ENCODE measurements around the gene CCDC40. TPM values are rescaled to one million over a fixed set of nuclear protein-coding genes. Genes with fewer than 3 reads are reported as not detected.
A peak's percentile ranks its signal among the peaks of the same experiment; 100 is the strongest.

CCDC40 gene
- total and polyA plus RNA-seq, 4 donors, result 6.9 to 34.6 (median 22.2) TPM

GRCh38 chr17:80080081-80080480, 43.6 kb downstream of the CCDC40 start:
- no peaks in the 10 kb centered on the region for H3K27me3 ChIP-seq (ENCODE audit: control insufficient read depth, insufficient read depth, low read length)
- H3K36me3 ChIP-seq (ENCODE audit: control insufficient read depth, insufficient read depth, low read length), result peaks cover 21% of the 10 kb centered on the region
- H3K27ac ChIP-seq (ENCODE audit: low read depth, low read length), result no peak overlapping the region
- no peaks in the 10 kb centered on the region for H3K9me3 ChIP-seq (ENCODE audit: control insufficient read depth, insufficient read depth, low read length)
- WGBS (ENCODE audit: insufficient coverage), result 90% methylated on average over 3 of the region's 6 CpGs
- H3K4me3 ChIP-seq (ENCODE audit: low read depth, low read length), result no peak overlapping the region
- no peak for DNase-seq (ENCODE audit: low read depth in 4 of 6, low spot score in 6 of 6)
- H3K4me1 ChIP-seq (ENCODE audit: control insufficient read depth, insufficient read depth, low read length), result peaks cover 10% of the 10 kb centered on the region

GRCh38 chr17:80081596-80081995, 45.2 kb downstream of the CCDC40 start:
- H3K27ac ChIP-seq (ENCODE audit: low read depth, low read length), result no peak overlapping the region
- H3K4me3 ChIP-seq (ENCODE audit: low read depth, low read length), result no peak overlapping the region
- H3K27me3 ChIP-seq (ENCODE audit: control insufficient read depth, insufficient read depth, low read length), result no peaks in the 10 kb centered on the region
- no peak for DNase-seq (ENCODE audit: low read depth in 4 of 6, low spot score in 6 of 6)
- H3K9me3 ChIP-seq (ENCODE audit: control insufficient read depth, insufficient read depth, low read length), result no peaks in the 10 kb centered on the region
- peaks cover 10% of the 10 kb centered on the region for H3K4me1 ChIP-seq (ENCODE audit: control insufficient read depth, insufficient read depth, low read length)
- H3K36me3 ChIP-seq (ENCODE audit: control insufficient read depth, insufficient read depth, low read length), result peaks cover 34% of the 10 kb centered on the region
- WGBS (ENCODE audit: insufficient coverage), result 82% methylated on average over 12 of the region's 14 CpGs

- H3K4me1 ChIP-seq (ENCODE audit: control insufficient read depth, insufficient read depth, low read length), result peaks cover 10% of the 10 kb centered on the region
- WGBS (ENCODE audit: insufficient coverage), result 5% methylated on average over 10 of the region's 20 CpGs
- H3K27ac ChIP-seq (ENCODE audit: low read depth, low read length), result no peak overlapping the region
- no peaks in the 10 kb centered on the region for H3K27me3 ChIP-seq (ENCODE audit: control insufficient read depth, insufficient read depth, low read length)
- DNase-seq (ENCODE audit: low read depth in 4 of 6, low spot score in 6 of 6), result peak in 3 of 6 donors; percentile 49 to 91 (median 84)
- peaks cover 43% of the 10 kb centered on the region for H3K36me3 ChIP-seq (ENCODE audit: control insufficient read depth, insufficient read depth, low read length)
- H3K9me3 ChIP-seq (ENCODE audit: control insufficient read depth, insufficient read depth, low read length), result no peaks in the 10 kb centered on the region
- H3K4me3 ChIP-seq (ENCODE audit: low read depth, low read length), result no peak overlapping the region
Observed at GRCh38 chr17:80082403-80083135, 46.1 kb downstream of the CCDC40 start.

- Histone ChIP-seq H3K9me3 (ENCODE audit: control insufficient read depth, insufficient read depth, low read length) (no peaks in the 10 kb centered on the region), H3K27me3 (ENCODE audit: control insufficient read depth, insufficient read depth, low read length) (no peaks in the 10 kb centered on the region), H3K4me1 (ENCODE audit: control insufficient read depth, insufficient read depth, low read length) (peaks cover 10% of the 10 kb centered on the region), H3K4me3 (ENCODE audit: low read depth, low read length) (no peak overlapping the region), H3K36me3 (ENCODE audit: control insufficient read depth, insufficient read depth, low read length) (peaks cover 49% of the 10 kb centered on the region), H3K27ac (ENCODE audit: low read depth, low read length) (no peak overlapping the region)
- DNase-seq (ENCODE audit: low read depth in 4 of 6, low spot score in 6 of 6), result no peak
- 87% methylated on average over 13 of the region's 13 CpGs for WGBS (ENCODE audit: insufficient coverage)
Observed at GRCh38 chr17:80083136-80083661, 46.8 kb downstream of the CCDC40 start.

- Histone ChIP-seq H3K27me3 (ENCODE audit: control insufficient read depth, insufficient read depth, low read length) (no peaks in the 10 kb centered on the region), H3K4me3 (ENCODE audit: low read depth, low read length) (no peak overlapping the region), H3K4me1 (ENCODE audit: control insufficient read depth, insufficient read depth, low read length) (peaks cover 10% of the 10 kb centered on the region), H3K27ac (ENCODE audit: low read depth, low read length) (no peak overlapping the region), H3K9me3 (ENCODE audit: control insufficient read depth, insufficient read depth, low read length) (no peaks in the 10 kb centered on the region), H3K36me3 (ENCODE audit: control insufficient read depth, insufficient read depth, low read length) (peaks cover 54% of the 10 kb centered on the region)
- 90% methylated on average over 15 of the region's 15 CpGs for WGBS (ENCODE audit: insufficient coverage)
- no peak for DNase-seq (ENCODE audit: low read depth in 4 of 6, low spot score in 6 of 6)
Observed at GRCh38 chr17:80084773-80085172, 48.3 kb downstream of the CCDC40 start.

GRCh38 chr17:80086081-80086480, 49.6 kb downstream of the CCDC40 start:
- peaks cover 63% of the 10 kb centered on the region for H3K36me3 ChIP-seq (ENCODE audit: control insufficient read depth, insufficient read depth, low read length)
- 87% methylated on average over 17 of the region's 17 CpGs for WGBS (ENCODE audit: insufficient coverage)

GRCh38 chr17:80086616-80087015, 50.2 kb downstream of the CCDC40 start:
- no peak overlapping the region for H3K27ac ChIP-seq (ENCODE audit: low read depth, low read length)
- 94% methylated on average over 11 of the region's 11 CpGs for WGBS (ENCODE audit: insufficient coverage)

More at GRCh38 chr17:80086081-80086480, 49.6 kb downstream of the CCDC40 start:
- Histone ChIP-seq H3K4me3 (ENCODE audit: low read depth, low read length) (no peak overlapping the region), H3K9me3 (ENCODE audit: control insufficient read depth, insufficient read depth, low read length) (no peaks in the 10 kb centered on the region), H3K27ac (ENCODE audit: low read depth, low read length) (no peak overlapping the region), H3K4me1 (ENCODE audit: control insufficient read depth, insufficient read depth, low read length) (peaks cover 10% of the 10 kb centered on the region), H3K27me3 (ENCODE audit: control insufficient read depth, insufficient read depth, low read length) (no peaks in the 10 kb centered on the region)
- no peak for DNase-seq (ENCODE audit: low read depth in 4 of 6, low spot score in 6 of 6)

GRCh38 chr17:80087346-80088265, 51.2 kb downstream of the CCDC40 start:
- Histone ChIP-seq H3K4me1 (ENCODE audit: control insufficient read depth, insufficient read depth, low read length) (peaks cover 6% of the 10 kb centered on the region), H3K27ac (ENCODE audit: low read depth, low read length) (no peak overlapping the region), H3K27me3 (ENCODE audit: control insufficient read depth, insufficient read depth, low read length) (no peaks in the 10 kb centered on the region), H3K36me3 (ENCODE audit: control insufficient read depth, insufficient read depth, low read length) (peaks cover 56% of the 10 kb centered on the region), H3K9me3 (ENCODE audit: control insufficient read depth, insufficient read depth, low read length) (no peaks in the 10 kb centered on the region), H3K4me3 (ENCODE audit: low read depth, low read length) (no peak overlapping the region)
- DNase-seq (ENCODE audit: low read depth in 4 of 6, low spot score in 6 of 6), result no peak
- 90% methylated on average over 31 of the region's 34 CpGs for WGBS (ENCODE audit: insufficient coverage)

More at GRCh38 chr17:80086616-80087015, 50.2 kb downstream of the CCDC40 start:
- H3K9me3 ChIP-seq (ENCODE audit: control insufficient read depth, insufficient read depth, low read length), result no peaks in the 10 kb centered on the region
- H3K4me3 ChIP-seq (ENCODE audit: low read depth, low read length), result no peak overlapping the region
- H3K4me1 ChIP-seq (ENCODE audit: control insufficient read depth, insufficient read depth, low read length), result peaks cover 10% of the 10 kb centered on the region
- DNase-seq (ENCODE audit: low read depth in 4 of 6, low spot score in 6 of 6), result no peak
- peaks cover 61% of the 10 kb centered on the region for H3K36me3 ChIP-seq (ENCODE audit: control insufficient read depth, insufficient read depth, low read length)
- no peaks in the 10 kb centered on the region for H3K27me3 ChIP-seq (ENCODE audit: control insufficient read depth, insufficient read depth, low read length)

- WGBS (ENCODE audit: insufficient coverage), result 96% methylated on average over 16 of the region's 16 CpGs
- no peak overlapping the region for H3K27ac ChIP-seq (ENCODE audit: low read depth, low read length)
- no peaks in the 10 kb centered on the region for H3K9me3 ChIP-seq (ENCODE audit: control insufficient read depth, insufficient read depth, low read length)
- peaks cover 47% of the 10 kb centered on the region for H3K36me3 ChIP-seq (ENCODE audit: control insufficient read depth, insufficient read depth, low read length)
- no peak overlapping the region for H3K4me3 ChIP-seq (ENCODE audit: low read depth, low read length)
- H3K4me1 ChIP-seq (ENCODE audit: control insufficient read depth, insufficient read depth, low read length), result no peaks in the 10 kb centered on the region
- H3K27me3 ChIP-seq (ENCODE audit: control insufficient read depth, insufficient read depth, low read length), result no peaks in the 10 kb centered on the region
- DNase-seq (ENCODE audit: low read depth in 4 of 6, low spot score in 6 of 6), result no peak
Observed at GRCh38 chr17:80089762-80090161, 53.3 kb downstream of the CCDC40 start.
